Stimulated activated CD4-positive, alpha-beta T cell treated with anti-CD3 and anti-CD28 coated beads, Interleukin-12 subunit alpha, Interleukin-12 subunit beta, amount 100 ng/mL, for 48 hours (primary cell): ENCODE measurements around the gene SREBF1.

ENCODE experiments used
- DNase-seq, 3 donors: peaks; one replicate each; pipeline ENCODE4 v3.0.0-alpha.2; 2020; ENCODE audit warnings: low read depth in 2 of 3, low spot score in 1 of 3

SREBF1 gene

DNA sequence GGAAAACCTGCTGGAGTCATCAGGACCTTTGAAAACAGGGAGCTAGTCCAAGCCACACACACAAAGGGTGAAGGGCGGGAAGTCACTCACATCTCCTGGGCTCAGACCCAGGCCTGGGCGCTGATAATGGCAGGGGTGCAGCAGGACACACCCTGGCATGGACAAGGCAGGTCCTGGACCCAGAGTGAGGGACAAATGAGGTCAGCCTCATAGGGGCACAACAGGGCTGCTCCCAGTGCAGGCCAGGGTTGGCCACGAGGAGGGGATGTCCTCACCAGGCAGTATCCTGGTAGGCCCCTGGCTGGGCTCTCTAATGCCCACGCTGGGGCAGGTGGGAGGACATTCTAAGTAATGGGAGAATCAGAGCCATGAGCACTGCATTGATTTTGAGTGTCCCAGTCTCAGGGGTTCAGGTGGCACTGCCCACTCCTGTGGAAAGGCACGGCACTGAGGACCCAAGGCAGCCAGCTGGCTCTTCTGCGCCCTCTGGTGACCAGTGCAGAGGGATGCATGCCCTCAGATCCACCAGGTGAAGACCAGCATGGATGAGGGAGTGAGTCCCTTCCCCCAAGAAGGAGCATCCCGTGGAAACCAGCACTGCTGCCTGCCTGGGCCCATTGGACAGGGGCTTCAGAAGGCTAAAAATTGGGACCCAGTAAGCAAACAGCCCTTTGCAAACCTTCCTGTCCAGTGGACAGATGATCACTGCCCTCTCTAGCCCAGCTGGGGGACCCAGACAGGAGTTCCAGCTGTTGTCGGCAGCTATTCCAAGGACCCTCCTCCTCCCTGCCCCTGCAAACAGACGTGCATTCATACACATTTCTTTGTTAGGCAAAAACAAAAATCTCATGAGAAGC lies 23.4 kb upstream of the SREBF1 start:
- DNase-seq: peak in 2 of 3 donors; percentile 55 to 61

- DNase-seq: no peak
Observed at GRCh38 chr17:17857496-17857895, 20.7 kb upstream of the SREBF1 start.

DNA sequence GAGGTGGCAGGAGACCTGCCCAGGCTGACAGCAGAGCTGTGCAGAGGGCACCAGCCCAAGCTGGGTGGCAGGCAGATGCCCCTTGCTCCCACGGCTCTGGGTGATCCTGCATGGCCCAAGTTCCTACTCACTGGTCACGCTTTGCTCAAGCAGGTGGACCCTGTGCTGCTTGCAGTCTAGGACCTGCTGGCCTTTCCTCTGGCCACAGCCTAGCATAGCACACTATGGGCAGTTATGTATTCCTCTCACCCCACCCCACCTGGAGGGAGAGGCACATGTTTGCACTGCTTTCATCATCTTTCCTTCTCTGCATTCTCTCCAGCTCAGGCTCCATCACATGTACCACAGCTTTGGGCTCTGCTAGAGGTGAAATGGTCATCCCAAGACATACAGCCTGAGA lies 19.6 kb upstream of the SREBF1 start:
- DNase-seq: no peak

- DNase-seq: no peak
Observed at GRCh38 chr17:17855976-17856375, 19.2 kb upstream of the SREBF1 start.

- peak in 1 of 3 donors; percentile 50 for DNase-seq
Observed at GRCh38 chr17:17853811-17854447, 17.1 kb upstream of the SREBF1 start.

DNA sequence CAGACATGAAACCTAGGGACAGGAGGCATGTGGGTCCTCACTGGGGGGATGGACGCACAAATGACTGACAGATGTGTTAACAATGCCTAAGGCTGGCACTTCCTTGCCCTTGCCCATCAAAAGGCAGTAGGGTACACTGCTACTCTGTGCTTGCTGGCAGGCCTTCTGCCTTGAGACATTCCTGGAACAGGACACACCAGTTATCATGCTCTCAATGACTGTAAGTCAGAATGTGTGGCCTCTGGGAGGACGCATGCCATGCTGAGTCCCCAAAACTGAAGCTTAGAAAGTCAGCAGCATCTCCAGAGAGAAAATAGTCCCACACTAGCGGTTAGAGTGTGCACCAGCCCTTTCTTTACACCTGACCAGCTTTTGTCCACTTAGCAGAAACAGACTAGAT lies 16.1 kb upstream of the SREBF1 start:
- no peak for DNase-seq

GRCh38 chr17:17851103-17852002 lies 14.6 kb upstream of the SREBF1 start:
- no peak for DNase-seq

DNA sequence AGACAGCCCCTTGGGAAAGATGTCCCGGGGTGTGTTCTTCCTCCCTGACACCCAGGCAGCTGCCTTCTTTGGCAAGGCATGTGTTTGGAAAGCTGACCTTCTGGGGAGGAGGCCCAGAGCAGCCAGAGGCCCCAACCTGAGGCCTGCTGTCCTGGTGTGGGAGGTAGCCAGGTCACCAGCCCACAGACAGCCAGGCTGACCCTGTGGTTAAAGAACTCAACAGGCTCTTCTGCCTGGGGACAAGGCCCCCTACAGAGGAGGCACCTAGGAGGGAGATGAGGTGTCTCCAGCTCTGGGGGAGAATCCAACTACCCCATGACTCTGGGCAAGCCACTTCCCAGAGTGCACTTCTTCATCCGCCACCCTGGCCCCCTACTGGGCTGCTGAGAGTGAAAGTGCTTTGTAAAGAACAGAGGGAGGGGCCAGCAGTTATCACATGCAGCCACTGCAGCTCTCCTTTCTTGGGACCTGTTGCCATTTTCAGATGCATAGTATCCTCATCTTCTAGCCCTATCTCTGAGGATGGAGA lies 13.1 kb upstream of the SREBF1 start:
- peak; percentile 51 to 73 (median 64) for DNase-seq

DNA sequence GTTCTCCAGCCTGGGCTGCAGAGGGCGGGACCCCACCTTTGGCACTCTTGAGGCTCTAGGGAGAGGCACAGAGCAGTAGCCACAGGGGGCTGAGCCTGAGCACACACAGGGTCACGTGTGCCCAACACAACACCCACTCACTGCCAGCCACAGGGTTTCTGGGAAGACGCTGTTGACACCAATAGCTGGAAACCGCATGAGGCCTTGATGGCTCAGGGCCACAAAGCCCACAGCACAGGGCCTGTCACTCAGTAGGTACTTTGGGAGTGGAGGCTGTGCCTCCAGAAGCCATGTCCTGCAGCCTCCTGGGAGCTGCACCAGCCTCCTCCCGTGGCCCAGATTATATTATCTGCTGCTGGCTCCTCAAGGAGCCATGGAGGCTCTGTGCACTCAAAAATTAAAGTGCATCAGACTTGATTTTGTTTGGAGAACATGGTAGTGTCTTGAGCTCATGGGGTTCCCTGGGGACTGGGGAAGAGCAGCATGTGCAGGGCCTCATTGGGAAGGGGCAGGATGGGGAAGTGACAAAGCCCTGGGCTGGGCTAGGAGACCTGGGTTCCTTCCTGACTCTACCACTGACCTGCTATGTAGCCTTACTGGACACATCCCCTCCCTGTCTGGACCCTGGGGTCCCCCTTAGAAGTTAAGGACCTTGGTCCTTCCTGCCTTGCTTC lies 12.5 kb upstream of the SREBF1 start:
- DNase-seq: peak; percentile 83 to 91 (median 85)

DNA sequence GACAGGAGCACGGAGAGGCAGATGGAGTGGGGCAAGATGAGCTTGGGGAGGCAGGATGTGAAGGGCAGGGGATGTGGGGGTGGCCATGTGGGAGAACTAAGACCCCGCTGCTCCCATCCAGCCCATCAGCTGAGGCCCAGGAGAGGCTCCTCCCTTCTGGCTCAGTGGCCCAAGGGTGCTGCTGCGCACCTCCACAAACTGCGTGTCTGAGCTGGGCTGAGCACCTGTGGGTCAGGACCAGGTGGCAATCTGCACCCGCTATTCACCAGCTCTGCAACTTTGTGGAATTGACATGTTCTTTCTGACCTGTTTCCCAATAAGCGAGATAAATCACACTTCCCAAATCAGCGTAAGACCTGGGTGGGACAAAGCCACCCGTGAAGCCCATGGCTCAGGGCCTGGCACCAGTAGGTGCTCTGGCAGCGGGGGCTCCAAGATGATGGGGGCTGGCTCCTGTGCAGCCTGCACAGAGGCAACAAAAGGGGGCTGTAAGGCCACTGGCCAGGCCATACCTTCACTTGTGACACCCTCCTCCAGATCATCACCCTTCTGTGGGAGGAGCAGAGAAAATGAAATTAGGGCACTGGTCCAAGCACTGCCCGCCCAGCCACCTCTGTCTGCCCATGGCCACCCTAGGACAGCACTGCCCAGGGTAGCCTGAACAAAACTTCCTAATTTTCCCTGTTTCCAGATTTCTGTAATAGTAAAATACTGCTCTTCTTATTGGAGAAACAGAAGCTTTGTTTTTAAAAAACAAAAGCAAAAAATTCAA lies 11.7 kb upstream of the SREBF1 start:
- DNase-seq: no peak

GRCh38 chr17:17847726-17848125 lies 10.9 kb upstream of the SREBF1 start:
- DNase-seq: no peak

DNA sequence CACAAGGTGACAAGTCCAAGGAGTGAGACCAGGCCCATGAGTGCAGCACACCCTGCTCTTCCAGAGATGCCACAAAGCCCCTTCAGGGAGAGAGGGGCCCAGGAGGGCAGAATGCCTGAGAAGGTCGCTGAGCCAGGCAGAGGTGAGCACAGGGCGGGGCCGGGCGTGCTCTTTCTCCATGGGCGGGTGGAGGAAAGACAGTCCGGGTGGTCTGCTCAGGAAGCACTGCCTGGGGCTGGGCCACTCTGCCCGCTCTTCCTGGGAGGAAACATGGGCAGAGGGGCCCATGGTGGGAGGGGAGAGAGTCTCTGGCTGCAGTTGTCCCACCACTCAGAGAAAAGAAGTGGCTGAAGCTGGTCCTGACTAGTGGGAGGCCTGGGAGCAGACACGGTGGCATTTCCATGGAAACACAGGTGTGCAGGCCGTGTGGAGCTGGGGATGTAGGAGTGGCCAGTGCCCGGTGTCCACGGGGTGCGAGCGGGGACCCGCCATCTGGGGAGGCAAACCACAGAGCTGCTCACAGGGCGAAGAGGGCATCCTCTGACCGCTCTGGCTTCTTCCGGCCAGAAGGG lies 10.4 kb upstream of the SREBF1 start:
- no peak for DNase-seq

DNA sequence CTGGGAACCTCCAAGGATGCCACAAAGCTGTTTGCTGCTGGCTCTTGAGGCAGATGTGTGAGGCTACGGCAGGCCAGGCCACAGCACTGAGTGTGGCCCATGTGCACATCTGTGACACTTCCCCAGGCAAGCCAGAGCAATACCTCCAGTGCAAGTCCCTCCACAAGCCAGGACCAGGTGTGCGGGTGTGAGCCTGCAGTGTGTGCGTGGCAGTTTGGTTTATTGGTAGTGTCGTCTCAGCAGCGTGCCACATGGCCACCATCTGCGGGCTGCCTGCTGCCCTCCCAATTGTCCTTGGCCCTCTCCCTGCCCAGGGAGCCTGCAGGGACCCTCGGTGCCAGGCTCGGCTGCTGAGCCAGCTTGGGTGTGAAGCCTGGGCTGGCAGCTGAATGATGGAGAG lies 9.9 kb upstream of the SREBF1 start:
- no peak for DNase-seq

DNA sequence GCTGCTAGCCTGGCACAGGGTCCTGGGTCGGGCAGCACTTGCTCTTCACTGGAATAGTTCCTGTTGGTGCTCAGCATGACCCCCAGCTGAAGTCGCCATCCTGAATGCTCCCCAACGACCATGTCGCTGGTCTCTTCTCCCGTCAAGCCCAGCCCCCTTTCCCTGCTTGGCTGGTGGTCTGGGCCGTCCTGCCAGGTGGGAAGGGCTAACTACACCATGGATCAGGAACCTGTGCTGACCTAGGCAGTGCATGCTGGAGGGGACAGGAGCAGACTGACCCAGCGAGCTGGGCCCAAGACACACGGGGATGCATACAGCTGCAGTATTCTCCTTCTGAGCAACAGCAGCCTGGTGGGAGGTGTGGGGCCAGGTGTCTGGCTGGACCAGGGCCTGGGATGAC lies 9.2 kb upstream of the SREBF1 start:
- no peak for DNase-seq

DNA sequence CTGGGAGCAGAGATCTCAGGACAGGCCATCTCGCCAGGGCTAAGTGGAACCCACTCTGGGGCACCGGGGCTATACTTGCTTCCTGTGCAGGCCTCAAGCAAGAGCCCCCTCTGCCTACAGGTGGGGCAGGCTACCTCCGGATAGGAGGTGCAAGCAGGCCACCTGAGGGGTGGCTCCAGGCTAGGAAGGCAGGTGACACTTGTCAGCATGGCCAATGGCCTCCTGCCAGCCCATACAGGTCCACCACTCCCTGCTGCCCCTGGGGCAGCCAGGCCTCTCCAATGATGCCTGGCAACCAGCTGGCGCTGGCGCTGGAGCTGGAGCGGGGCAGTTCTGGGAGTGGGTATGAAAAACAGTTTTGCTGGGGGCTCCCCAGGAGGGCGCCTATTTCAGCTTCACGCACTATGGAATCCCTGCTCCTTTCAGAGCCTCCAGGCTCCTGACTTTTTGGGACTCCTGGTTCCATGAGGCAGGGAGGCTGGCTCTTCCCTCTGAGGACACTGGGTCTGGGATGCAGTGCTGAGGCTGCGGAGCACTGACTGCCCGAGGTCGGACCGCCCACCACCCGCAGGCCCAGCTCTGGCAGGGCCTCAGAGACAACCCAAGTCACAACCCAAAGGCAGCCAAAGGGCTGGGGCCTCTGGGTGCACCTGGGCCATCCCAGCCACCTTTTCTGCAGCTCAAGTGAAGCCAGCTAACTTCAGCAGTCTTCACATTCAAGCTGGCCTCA lies 8.4 kb upstream of the SREBF1 start:
- DNase-seq: no peak

DNA sequence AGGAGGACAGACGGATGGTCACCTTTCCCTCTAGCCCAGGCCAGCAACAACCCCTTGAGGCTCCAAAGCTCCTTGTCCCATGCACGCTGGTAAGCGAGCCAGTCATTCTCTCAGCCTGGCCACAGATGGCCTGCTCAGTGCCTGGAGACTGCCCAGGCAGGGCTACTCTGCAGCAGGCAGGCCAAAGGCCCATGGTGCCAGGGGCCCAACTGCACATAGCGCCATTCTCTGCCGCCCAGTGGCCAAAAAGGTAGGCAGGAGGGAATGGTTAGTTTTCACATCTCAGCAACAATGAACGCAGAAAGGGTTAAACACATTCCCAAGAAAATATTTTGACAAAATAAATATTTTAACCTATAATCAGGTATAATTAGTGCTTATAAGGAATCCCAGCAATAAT lies 7.7 kb upstream of the SREBF1 start:
- DNase-seq: no peak

DNA sequence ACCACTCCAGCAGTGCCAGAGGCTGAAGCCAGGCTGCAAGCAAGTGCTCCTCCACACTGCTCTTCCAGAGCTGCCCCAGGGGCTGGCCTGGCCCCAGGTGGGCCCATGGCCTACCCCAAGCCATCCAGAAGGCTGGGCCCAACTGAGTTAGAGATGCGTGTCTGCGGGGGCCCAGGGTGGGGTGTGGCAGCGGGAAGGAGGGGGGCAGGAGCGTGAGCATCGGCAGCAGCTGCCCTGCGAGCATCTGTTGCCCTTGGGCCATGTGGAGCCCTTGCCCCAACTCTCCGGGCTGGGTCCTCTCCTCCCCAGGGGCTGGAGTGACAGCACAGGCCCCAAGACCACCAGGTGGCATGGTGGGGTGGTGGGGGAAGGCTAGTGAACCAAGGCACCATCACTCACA lies 7.3 kb upstream of the SREBF1 start:
- DNase-seq: no peak

DNA sequence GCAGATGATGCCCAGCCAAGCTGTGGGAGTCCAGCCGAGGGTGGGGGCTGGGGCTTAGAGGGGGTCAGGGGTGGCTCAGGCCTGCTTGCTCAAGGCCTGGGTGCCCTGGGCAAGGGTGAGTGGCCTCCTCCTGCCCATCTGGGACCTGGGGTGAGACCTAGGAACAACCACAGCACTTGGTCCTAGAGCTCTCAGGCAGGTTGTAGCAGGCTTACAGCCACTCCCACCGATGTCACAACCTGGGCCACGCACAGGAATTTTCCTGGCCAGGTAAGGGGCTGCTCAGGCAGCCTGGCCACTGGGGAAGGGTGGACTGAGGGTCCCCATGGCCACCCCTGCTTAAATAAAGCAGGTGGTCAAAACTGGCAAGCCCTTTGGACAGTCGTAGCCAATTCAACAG lies 6.3 kb upstream of the SREBF1 start:
- no peak for DNase-seq
